HT-29 (cell line): Measurements from ENCODE around the gene ORM2. TPM values are rescaled to one million over a fixed set of nuclear protein-coding genes. Genes with fewer than 3 reads are reported as not detected.
A peak's percentile ranks its signal among the peaks of the same experiment; 100 is the strongest.

ENCODE experiments used
- DNase-seq: peaks from one replicate; pipeline ENCODE4 v3.0.0-alpha.2; 2015; ENCODE audit warnings: low spot score
- total RNA-seq: library from RNA; depleted of rRNA; stranded (reverse); fragments of >200 nt; shearing (Covaris generic); gene quantifications from 2 replicates; pipeline ENCODE4 v1.2.3, GENCODE V29; 2014

ORM2 gene
- total RNA-seq, 1 experiment from 2014 or later = not detected

GRCh38 chr9:114348261-114348905, 18.7 kb downstream of the ORM2 start:
- DNase-seq = no peak

- peak; percentile 6 for DNase-seq
These were observed 19.3 kb downstream of the ORM2 start for GRCh38 chr9:114348906-114349482.

- no peak for DNase-seq
These were observed 20.2 kb downstream of the ORM2 start for GRCh38 chr9:114349713-114350480.

GRCh38 chr9:114350636-114351401, 21.1 kb downstream of the ORM2 start:
- DNase-seq = no peak

GRCh38 chr9:114351932-114352331, 22.3 kb downstream of the ORM2 start:
- DNase-seq = no peak

- no peak for DNase-seq
These were observed 26.2 kb downstream of the ORM2 start for GRCh38 chr9:114355821-114356220.

GRCh38 chr9:114356792-114357191, 27.1 kb downstream of the ORM2 start:
- no peak for DNase-seq

GRCh38 chr9:114357360-114357759, 27.7 kb downstream of the ORM2 start:
- no peak for DNase-seq

GRCh38 chr9:114357911-114358328, 28.3 kb downstream of the ORM2 start:
- DNase-seq = no peak

- DNase-seq = no peak
These were observed 30.1 kb downstream of the ORM2 start for GRCh38 chr9:114359801-114360200.

- DNase-seq = no peak
These were observed 31.9 kb downstream of the ORM2 start for GRCh38 chr9:114361542-114361941.

- DNase-seq = no peak
These were observed 32.7 kb downstream of the ORM2 start for GRCh38 chr9:114362394-114362793.

GRCh38 chr9:114363424-114363823, 33.8 kb downstream of the ORM2 start:
- DNase-seq = no peak

GRCh38 chr9:114364134-114365041, 34.7 kb downstream of the ORM2 start:
- DNase-seq = no peak

- no peak for DNase-seq
These were observed 35.5 kb downstream of the ORM2 start for GRCh38 chr9:114365194-114365593.

GRCh38 chr9:114366334-114367128, 36.9 kb downstream of the ORM2 start:
- DNase-seq = no peak

- no peak for DNase-seq
These were observed 37.7 kb downstream of the ORM2 start for GRCh38 chr9:114367366-114367765.

- no peak for DNase-seq
These were observed 38.3 kb downstream of the ORM2 start for GRCh38 chr9:114367772-114368569.
